HepG2 (cell line): ENCODE measurements around the gene ABCA2. TPM values are rescaled to one million over a fixed set of nuclear protein-coding genes. Genes with fewer than 3 reads are reported as not detected.

Experiments
- ATAC-seq: fragments of 200-7000 bp; cut with Tn5 transposase; 3 replicates; pipeline ENCODE4 v1.9.1; 2020; ENCODE audit warnings: mild to moderate bottlenecking, moderate library complexity
- BruUV-seq: library from RNA; stranded (reverse); fragments of 400-500 nt; replicated peaks from 2 replicates; lab custom pipeline; 2021; lab: Mats Ljungman, UMichigan
- CTCF ChIA-PET: fragments of 300-600 bp; formaldehyde crosslinking; extraction: SDS; loops from one replicate; lab custom pipeline; 2021; ENCODE audit warnings: low total read pairs, inconsistent platforms, low intra/inter-chr PET ratio; lab: Yijun Ruan, JAX
- POLR2A ChIA-PET: fragments of 350-600 bp; sonication (Branson Sonifier 250); formaldehyde crosslinking; loops from one replicate; lab custom pipeline; 2020; ENCODE audit warnings: antibody characterized with exemption, inconsistent platforms; lab: Yijun Ruan, JAX
- DNase-seq: peaks from one replicate; pipeline ENCODE4 v3.0.0-alpha.2; 2015; ENCODE audit warnings: low spot score
- FAIRE-seq: peaks from 3 replicates; lab custom pipeline; 2011; peaks lifted over from hg19 to GRCh38; lab: Jason Lieb, UNC
- H2AFZ ChIP-seq: one replicate; pipeline ENCODE4 v1.6.1; 2011; ENCODE audit warnings: low read length, inconsistent platforms
- H3K27ac ChIP-seq: fragments of 300-600 bp; 3 replicates; pipeline ENCODE4 v1.8.0; 2011; ENCODE audit warnings: mixed run types, mild to moderate bottlenecking, mixed read lengths, low read length, inconsistent platforms; ENCODE audit not compliant: insufficient read depth; ENCODE audit errors: extremely low read length
- H3K27me3 ChIP-seq, 2 experiments: fragments of 200-600 bp in 1 of 2; 2 replicates in 1 of 2; 3 replicates in 1 of 2; pipeline versions ENCODE4 v1.6.0 to v1.8.0; 2011; ENCODE audit warnings: low read length in 2 of 2, mild to moderate bottlenecking in 2 of 2, moderate library complexity in 2 of 2, inconsistent platforms in 1 of 2; ENCODE audit not compliant: insufficient read depth in 2 of 2, control insufficient read depth in 1 of 2
- H3K36me3 ChIP-seq, 2 experiments: fragments of 200-600 bp in 1 of 2; replicated peaks in 1 of 2; 2 replicates in 1 of 2; 3 replicates in 1 of 2; pipeline versions ENCODE4 v1.5.1 to v1.8.0; 2011; ENCODE audit warnings: low read length in 2 of 2, inconsistent platforms in 1 of 2; ENCODE audit not compliant: insufficient read depth in 2 of 2, control insufficient read depth in 1 of 2
- H3K4me1 ChIP-seq: 2 replicates; pipeline ENCODE4 v1.5.1; 2012; ENCODE audit warnings: low read length, inconsistent platforms; ENCODE audit not compliant: insufficient read depth
- H3K4me2 ChIP-seq: 2 replicates; pipeline ENCODE4 v1.6.0; 2011; ENCODE audit warnings: low read depth, low read length, inconsistent platforms
- H3K4me3 ChIP-seq, 3 experiments: fragments of 200-600 bp in 1 of 3; sonication (generic), shearing (Covaris generic) in 1 of 3; replicated peaks in 1 of 3; 2 replicates each; pipeline ENCODE4 v1.5.1; 2011 to 2016; ENCODE audit warnings: low read length in 3 of 3, inconsistent platforms in 2 of 3, low read depth in 2 of 3, mild to moderate bottlenecking in 2 of 3, control low read depth in 1 of 3, mixed read lengths in 1 of 3; ENCODE audit not compliant: insufficient read depth in 1 of 3
- H3K79me2 ChIP-seq: one replicate; pipeline ENCODE4 v1.6.1; 2011; ENCODE audit warnings: low read length, inconsistent platforms; ENCODE audit not compliant: insufficient read depth
- H3K9ac ChIP-seq: 2 replicates; pipeline ENCODE4 v1.6.0; 2011; ENCODE audit warnings: mild to moderate bottlenecking, low read depth, low read length, inconsistent platforms; ENCODE audit not compliant: insufficient read depth
- H3K9me3 ChIP-seq: 2 replicates; pipeline ENCODE4 v1.5.1; 2012; ENCODE audit warnings: mild to moderate bottlenecking, low read length
- H4K20me1 ChIP-seq: 2 replicates; pipeline ENCODE4 v1.6.0; 2011; ENCODE audit warnings: inconsistent platforms, mild to moderate bottlenecking, low read length, moderate library complexity; ENCODE audit not compliant: insufficient read depth
- CENPBD1 ChIP-seq: sonication (generic); formaldehyde crosslinking; IDR thresholded peaks from 2 replicates; pipeline ENCODE4 v1.8.0; 2022; ENCODE audit warnings: missing genetic modification reagents, low read depth, mild to moderate bottlenecking, borderline replicate concordance
- CERS6 ChIP-seq: sonication (generic); formaldehyde crosslinking; IDR thresholded peaks from 2 replicates; pipeline ENCODE4 v1.5.0; 2020; ENCODE audit warnings: missing genetic modification reagents
- ETV6 ChIP-seq: sonication (generic); formaldehyde crosslinking; conservative IDR thresholded peaks from 2 replicates; pipeline ENCODE4 v1.4.0; 2020; ENCODE audit warnings: missing genetic modification reagents
- HNRNPLL ChIP-seq: fragments of 200-400 bp; formaldehyde crosslinking; IDR thresholded peaks from 2 replicates; pipeline ENCODE4 v1.6.1; 2017; ENCODE audit warnings: mild to moderate bottlenecking, low read depth, low read length; ENCODE audit not compliant: poor library complexity, severe bottlenecking
- MLX ChIP-seq: IDR thresholded peaks from 2 replicates; pipeline ENCODE4 v1.6.1; 2016
- PATZ1 ChIP-seq: sonication (generic); formaldehyde crosslinking; IDR thresholded peaks from 2 replicates; pipeline ENCODE4 v1.4.0; 2020; ENCODE audit warnings: missing genetic modification reagents
- SETDB1 ChIP-seq: sonication (generic); formaldehyde crosslinking; IDR thresholded peaks from 2 replicates; pipeline ENCODE4 v1.5.1; 2020; ENCODE audit warnings: missing genetic modification reagents, mild to moderate bottlenecking, borderline replicate concordance
- ZEB1 ChIP-seq: IDR thresholded peaks from 2 replicates; pipeline ENCODE4 v1.6.1; 2012; ENCODE audit warnings: mild to moderate bottlenecking, low read depth, inconsistent platforms; ENCODE audit not compliant: insufficient replicate concordance
- ZNF441 ChIP-seq: sonication (generic); formaldehyde crosslinking; IDR thresholded peaks from 2 replicates; pipeline ENCODE4 v1.7.0; 2021; ENCODE audit warnings: missing genetic modification reagents, borderline replicate concordance
- ZNF691 ChIP-seq: sonication (generic); formaldehyde crosslinking; IDR thresholded peaks from 2 replicates; pipeline ENCODE4 v1.4.0; 2020; ENCODE audit warnings: missing genetic modification reagents, low read depth, mild to moderate bottlenecking, borderline replicate concordance
- ZNF704 ChIP-seq: sonication (generic); formaldehyde crosslinking; IDR thresholded peaks from 2 replicates; pipeline ENCODE4 v1.8.1; 2023; ENCODE audit warnings: mild to moderate bottlenecking, inconsistent platforms, moderate library complexity, missing genetic modification reagents, borderline replicate concordance
- ZNF790 ChIP-seq: sonication (generic); formaldehyde crosslinking; IDR thresholded peaks from 2 replicates; pipeline ENCODE4 v1.8.0; 2022; ENCODE audit warnings: missing genetic modification reagents, mild to moderate bottlenecking, borderline replicate concordance
- ZSCAN31 ChIP-seq: sonication (generic); formaldehyde crosslinking; IDR thresholded peaks from 2 replicates; pipeline ENCODE4 v1.5.0; 2020; ENCODE audit warnings: low read depth, mild to moderate bottlenecking, missing genetic modification reagents
- WGBS: methylation state at CpG from one replicate; pipeline ENCODE4 v1.1.6; 2017; ENCODE audit warnings: low lambda C conversion rate; 5-methylcytosine and 5-hydroxymethylcytosine counted together
- in situ Hi-C: cut with HindIII; loops from 2 replicates; pipeline ENCODE4 v1.10.0; 2017; ENCODE audit warnings: low pct_unique_long_range_greater_than_20kb; ENCODE audit not compliant: extremely low pct_ligation_motif_present
- intact Hi-C: fragments of 100-400 bp; cut with micrococcal nuclease; formaldehyde crosslinking; loops from one replicate; pipeline ENCODE4 v1.10.0; 2022; ENCODE audit not compliant: unreplicated experiment
- polyA plus RNA-seq, 8 experiments: library from polyadenylated mRNA; depleted of rRNA in 3 of 8; stranded (reverse) in 7 of 8; unstranded in 1 of 8; fragments of >200 nt; fragmentation: Illumina TruSeq in 4 of 8; extraction: Trizol in 4 of 8; gene quantifications; 2 replicates each; pipeline versions ENCODE4 v1.2.1 to v1.2.3, GENCODE V29; 2011 to 2016; ENCODE audit warnings: low read depth in 4 of 8, missing spikeins in 1 of 8, mixed read lengths in 1 of 8; ENCODE audit not compliant: insufficient read depth in 1 of 8
- total RNA-seq, 5 experiments: library from RNA; depleted of rRNA; stranded (reverse); fragments of >200 nt; fragmentation: Illumina TruSeq; extraction: Trizol; gene quantifications; 2 replicates each; pipeline ENCODE4 v1.2.3, GENCODE V29; 2016; ENCODE audit warnings: low read depth in 1 of 5

The ABCA2 gene
- total and polyA plus RNA-seq, 2 of the 13 experiments (the other 11 are each of a cell fraction or from before 2014, with no cell fraction given) = 2.9 to 19.2 TPM

- TF ChIP-seq ZSCAN31 (CRISPR knock-in tag) = 0 out of 2 replicates have a peak, but pooled peaks have one; percentile 28
Observed at GRCh38 chr9:137035507-137035834, 7.4 kb upstream of the ABCA2 start (continued).

GRCh38 chr9:137034709-137035506 is 6.9 kb upstream of the ABCA2 start:
- 30% methylated on average over 9 of the region's 24 CpGs for WGBS
- peak; percentile 87 for ATAC-seq
- peak; percentile 71 for DNase-seq
- H3K4me2 ChIP-seq = peak overlapping the region; percentile 44; the same call in 1 of the 2 replicates
- no TSS peak for BruUV-seq
- no peaks in the 10 kb centered on the region for H3K36me3 ChIP-seq
- in situ Hi-C loops (loop anchor here (5.0 to 10.0 kb wide), 2 partner anchors 88 to 190 kb away; partner anchors contain the start of genes AJM1, C8G and PHPT1), intact Hi-C loops (loop anchor here (1.0 to 2.0 kb wide), 2 partner anchors 86 to 248 kb away; no protein-coding TSS in a partner anchor)
- H3K4me3 ChIP-seq = peak overlapping the region in 1 of 3 experiments; percentile 36; a peak in 1 of 6 replicates
- H3K27ac ChIP-seq = no peak overlapping the region
- POLR2A ChIA-PET = interaction anchor here (0.7 to 1.8 kb wide), 9 partner anchors 10 to 247 kb away, joined by 3 to 10 read pairs (median 3); partner anchors contain the start of genes C8G, FBXW5, MAN1B1 and SAPCD2
- no peak overlapping the region for H3K9ac ChIP-seq
- CTCF ChIA-PET = interaction anchor here (1.5 to 2.3 kb wide), 3 partner anchors 15 to 247 kb away, joined by 5 to 15 read pairs (median 10); no protein-coding TSS in a partner anchor
- peaks cover 50% of the 10 kb centered on the region for H3K4me1 ChIP-seq
- no peaks in the 10 kb centered on the region for H3K79me2 ChIP-seq
- no peaks in the 10 kb centered on the region for H4K20me1 ChIP-seq
- peak; percentile 80 for FAIRE-seq
- no peaks in the 10 kb centered on the region for H3K9me3 ChIP-seq
- no peak overlapping the region for H2AFZ ChIP-seq
- H3K27me3 ChIP-seq = peaks cover 0 to 10% of the 10 kb centered on the region in 2 experiments; a peak in 1 of 5 replicates
- no peak for TF ChIP-seq ZNF704 (CRISPR knock-in tag)
- TF ChIP-seq ZNF790 (CRISPR knock-in tag) = no peak
- TF ChIP-seq MLX (CRISPR knock-in tag) = no peak
- TF ChIP-seq ETV6 (CRISPR knock-in tag) = no peak
- peak; percentile 60 for TF ChIP-seq PATZ1
- TF ChIP-seq ZNF691 = 0 out of 2 replicates have a peak, but pooled peaks have one; percentile 54
- TF ChIP-seq ZEB1 = no peak
- TF ChIP-seq ZNF441 (CRISPR knock-in tag) = no peak
- no peak for TF ChIP-seq CENPBD1
- TF ChIP-seq HNRNPLL = peak; percentile 28
- no peak for TF ChIP-seq SETDB1 (CRISPR knock-in tag)
- no peak for TF ChIP-seq CERS6 (CRISPR knock-in tag)
